HEK293 (cell line): ENCODE data around the gene POGLUT2.

Experiments used
- CTCF ChIA-PET: fragments of 350-600 bp; formaldehyde crosslinking; extraction: SDS; loops from one replicate; lab custom pipeline; 2021; ENCODE audit warnings: antibody characterized with exemption; lab: Yijun Ruan, JAX
- POLR2A ChIA-PET: fragments of 300-600 bp; formaldehyde crosslinking; extraction: SDS; loops from one replicate; lab custom pipeline; 2020; ENCODE audit warnings: antibody characterized with exemption, inconsistent platforms; lab: Yijun Ruan, JAX
- H3K27ac ChIP-seq: fragments of 200-500 bp; sonication (Bioruptor generic); 2 replicates; pipeline ENCODE4 v1.5.1; 2014; ENCODE audit warnings: low read depth, low read length, control low read depth, inconsistent platforms; ENCODE audit errors: extremely low read depth
- H3K36me3 ChIP-seq, 2 experiments: fragments of 200-500 bp in 1 of 2; sonication (Bioruptor generic) in 1 of 2; 1 replicate in 1 of 2; 2 replicates in 1 of 2; pipeline ENCODE4 v1.5.1; 2014 to 2017; ENCODE audit warnings: inconsistent platforms in 2 of 2, low read length in 2 of 2; ENCODE audit not compliant: control insufficient read depth in 2 of 2, insufficient read depth in 1 of 2
- H3K4me1 ChIP-seq: fragments of 200-500 bp; sonication (Bioruptor generic); 2 replicates; pipeline ENCODE4 v1.5.1; 2014; ENCODE audit warnings: mild to moderate bottlenecking, low read length, inconsistent platforms; ENCODE audit not compliant: control insufficient read depth, insufficient read depth
- H3K4me3 ChIP-seq: 2 replicates; pipeline ENCODE4 v1.5.1; 2011; ENCODE audit warnings: low read depth, mild to moderate bottlenecking, control low read depth, low read length, moderate library complexity
- H3K9me3 ChIP-seq: fragments of 200-500 bp; sonication (Bioruptor generic); 2 replicates; pipeline ENCODE4 v1.5.1; 2014; ENCODE audit warnings: low read depth, low read length, inconsistent platforms; ENCODE audit not compliant: control insufficient read depth, insufficient read depth
- GLI2 ChIP-seq: fragments of 450-650 bp; formaldehyde crosslinking; IDR thresholded peaks from 2 replicates; pipeline ENCODE4; 2017; ENCODE audit warnings: missing biosample characterization, missing genetic modification characterization, low read depth, borderline replicate concordance
- MEIS1 ChIP-seq: sonication (generic); formaldehyde crosslinking; IDR thresholded peaks from 2 replicates; pipeline ENCODE4 v1.8.1; 2022; ENCODE audit warnings: missing genetic modification reagents, mild to moderate bottlenecking, borderline replicate concordance
- MZF1 ChIP-seq: fragments of 450-650 bp; formaldehyde crosslinking; IDR thresholded peaks from 2 replicates; pipeline ENCODE4 v1.5.1; 2017; ENCODE audit warnings: missing biosample characterization, missing genetic modification characterization, borderline replicate concordance
- PRDM1 ChIP-seq: fragments of 450-650 bp; formaldehyde crosslinking; IDR thresholded peaks from 2 replicates; pipeline ENCODE4; 2016; ENCODE audit warnings: missing biosample characterization, missing genetic modification characterization
- SCRT2 ChIP-seq: fragments of 450-650 bp; formaldehyde crosslinking; IDR thresholded peaks from 2 replicates; pipeline ENCODE4 v1.5.1; 2016; ENCODE audit warnings: missing biosample characterization, missing genetic modification characterization
- SETDB1 ChIP-seq: IDR thresholded peaks from one replicate; pipeline ENCODE4 v1.6.1; 2017; ENCODE audit warnings: mild to moderate bottlenecking, low read length, moderate library complexity, mixed read lengths; ENCODE audit not compliant: insufficient read length
- SP2 ChIP-seq: fragments of 450-650 bp; formaldehyde crosslinking; IDR thresholded peaks from 2 replicates; pipeline ENCODE4 v1.5.1; 2016; ENCODE audit warnings: missing biosample characterization, missing genetic modification characterization
- SP3 ChIP-seq: fragments of 450-650 bp; formaldehyde crosslinking; IDR thresholded peaks from 2 replicates; pipeline ENCODE4 v1.5.1; 2016; ENCODE audit warnings: missing biosample characterization, missing genetic modification characterization
- SP7 ChIP-seq: fragments of 450-650 bp; formaldehyde crosslinking; IDR thresholded peaks from 2 replicates; pipeline ENCODE4 v1.5.1; 2016; ENCODE audit warnings: missing biosample characterization, missing genetic modification characterization
- ZNF202 ChIP-seq: fragments of 450-650 bp; formaldehyde crosslinking; IDR thresholded peaks from 2 replicates; pipeline ENCODE4 v1.5.1; 2016; ENCODE audit warnings: missing biosample characterization, missing genetic modification characterization, borderline replicate concordance
- ZNF221 ChIP-seq: fragments of 450-650 bp; formaldehyde crosslinking; IDR thresholded peaks from 2 replicates; pipeline ENCODE4 v1.5.1; 2017; ENCODE audit warnings: missing biosample characterization, missing genetic modification characterization, borderline replicate concordance
- ZNF23 ChIP-seq: fragments of 450-650 bp; formaldehyde crosslinking; IDR thresholded peaks from 2 replicates; pipeline ENCODE4 v1.5.1; 2016; ENCODE audit warnings: missing biosample characterization, missing genetic modification characterization, borderline replicate concordance
- ZNF416 ChIP-seq: fragments of 450-650 bp; formaldehyde crosslinking; IDR thresholded peaks from 2 replicates; pipeline ENCODE4 v1.5.1; 2016; ENCODE audit warnings: missing biosample characterization, missing genetic modification characterization
- ZNF658 ChIP-seq: fragments of 450-650 bp; formaldehyde crosslinking; IDR thresholded peaks from 2 replicates; pipeline ENCODE4; 2016; ENCODE audit warnings: missing biosample characterization, missing genetic modification characterization
- ZNF76 ChIP-seq: fragments of 450-650 bp; formaldehyde crosslinking; IDR thresholded peaks from 2 replicates; pipeline ENCODE4; 2016; ENCODE audit warnings: low read depth, missing biosample characterization, missing genetic modification characterization, borderline replicate concordance
- ZSCAN30 ChIP-seq: fragments of 450-650 bp; IDR thresholded peaks from 2 replicates; pipeline ENCODE4 v1.5.1; 2018; ENCODE audit warnings: missing biosample characterization, mild to moderate bottlenecking, missing genetic modification characterization, moderate library complexity
- TF ChIP-seq, protein P1 (sequence below): fragments of 450-650 bp; formaldehyde crosslinking; IDR thresholded peaks from 2 replicates; pipeline ENCODE4 v1.5.1; 2016; ENCODE audit warnings: missing biosample characterization, missing genetic modification characterization
- TF ChIP-seq, protein P2 (sequence below): fragments of 450-650 bp; formaldehyde crosslinking; IDR thresholded peaks from 2 replicates; pipeline ENCODE4 v1.5.1; 2016; ENCODE audit warnings: missing biosample characterization, missing genetic modification characterization
- TF ChIP-seq, protein P3 (sequence below): fragments of 450-650 bp; formaldehyde crosslinking; IDR thresholded peaks from 2 replicates; pipeline ENCODE4 v1.5.1; 2017; ENCODE audit warnings: missing biosample characterization, missing genetic modification characterization
- TF ChIP-seq, protein P4 (sequence below): fragments of 450-650 bp; formaldehyde crosslinking; IDR thresholded peaks from 2 replicates; pipeline ENCODE4 v1.5.1; 2016; ENCODE audit warnings: missing biosample characterization, missing genetic modification characterization
- TF ChIP-seq, protein P5 (sequence below): fragments of 450-650 bp; formaldehyde crosslinking; IDR thresholded peaks from 2 replicates; pipeline ENCODE4 v1.5.1; 2016; ENCODE audit warnings: missing biosample characterization, missing genetic modification characterization, borderline replicate concordance
- TF ChIP-seq, protein P6 (sequence below): fragments of 450-650 bp; formaldehyde crosslinking; IDR thresholded peaks from 2 replicates; pipeline ENCODE4 v1.5.1; 2017; ENCODE audit warnings: missing biosample characterization, missing genetic modification characterization

The POGLUT2 gene

DNA sequence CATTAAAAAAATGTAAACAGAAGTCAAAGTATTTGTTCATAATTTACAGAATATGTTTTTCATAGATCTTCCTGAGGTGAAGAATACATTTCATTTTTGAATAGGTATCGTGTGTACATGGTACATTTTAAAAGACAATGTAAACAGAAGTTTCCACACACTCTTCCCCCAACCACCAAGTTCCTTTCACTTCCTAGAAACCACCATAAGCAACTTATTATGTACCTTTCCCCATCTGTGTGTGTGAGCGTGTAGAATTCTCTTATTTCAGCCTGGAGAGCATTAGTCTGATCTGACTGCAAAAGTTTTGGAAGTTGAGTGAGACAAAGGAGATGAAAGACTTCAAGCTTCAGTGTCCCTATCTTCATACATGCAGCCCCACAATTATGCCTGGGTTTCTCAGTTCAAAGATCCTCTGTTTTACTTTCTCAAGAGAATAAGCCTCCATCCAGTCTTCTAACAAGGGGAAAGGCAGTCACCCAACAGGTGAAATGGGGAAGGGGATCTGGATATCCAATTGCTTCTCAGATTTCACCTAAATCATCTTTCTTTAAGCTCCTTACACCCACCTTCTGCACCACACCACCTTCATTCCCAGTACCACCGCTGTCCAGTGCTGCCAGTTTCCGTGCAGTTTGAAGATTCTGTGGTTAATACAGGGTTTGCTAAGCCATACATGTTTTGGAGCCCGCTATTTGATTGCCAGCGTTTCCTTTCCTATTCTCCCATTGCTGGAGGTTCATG lies 27.3 kb downstream of the POGLUT2 start:
- H3K27ac ChIP-seq, result no peak overlapping the region
- POLR2A ChIA-PET, result no interaction called here
- CTCF ChIA-PET, result interaction anchor here (0.6 to 1.0 kb wide), 3 partner anchors 29 to 191 kb away, joined by 3 to 6 read pairs (median 3); no protein-coding TSS in a partner anchor
- H3K9me3 ChIP-seq, result no peaks in the 10 kb centered on the region
- peaks cover 0 to 8% of the 10 kb centered on the region in 2 experiments; a peak in 2 of 3 replicates for H3K36me3 ChIP-seq
- H3K4me1 ChIP-seq, result peaks cover 3% of the 10 kb centered on the region; the same call in 1 of the 2 replicates
- H3K4me3 ChIP-seq, result no peak overlapping the region
- TF ChIP-seq SETDB1 (no peak), MZF1 (tag by site-specific recombination) (peak; percentile 75), PRDM1 (tag by site-specific recombination) (peak; percentile 76), ZNF202 (tag by site-specific recombination) (no peak), SCRT2 (tag by site-specific recombination) (peak; percentile 61), GLI2 (tag by site-specific recombination) (no peak), ZNF23 (tag by site-specific recombination) (no peak), MEIS1 (CRISPR knock-in tag) (no peak)
- TF ChIP-seq, protein P1, sequence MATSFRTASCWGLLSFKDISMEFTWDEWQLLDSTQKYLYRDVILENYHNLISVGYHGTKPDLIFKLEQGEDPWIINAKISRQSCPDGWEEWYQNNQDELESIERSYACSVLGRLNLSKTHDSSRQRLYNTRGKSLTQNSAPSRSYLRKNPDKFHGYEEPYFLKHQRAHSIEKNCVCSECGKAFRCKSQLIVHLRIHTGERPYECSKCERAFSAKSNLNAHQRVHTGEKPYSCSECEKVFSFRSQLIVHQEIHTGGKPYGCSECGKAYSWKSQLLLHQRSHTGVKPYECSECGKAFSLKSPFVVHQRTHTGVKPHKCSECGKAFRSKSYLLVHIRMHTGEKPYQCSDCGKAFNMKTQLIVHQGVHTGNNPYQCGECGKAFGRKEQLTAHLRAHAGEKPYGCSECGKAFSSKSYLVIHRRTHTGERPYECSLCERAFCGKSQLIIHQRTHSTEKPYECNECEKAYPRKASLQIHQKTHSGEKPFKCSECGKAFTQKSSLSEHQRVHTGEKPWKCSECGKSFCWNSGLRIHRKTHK (tag by site-specific recombination), result no peak
- TF ChIP-seq, protein P2, sequence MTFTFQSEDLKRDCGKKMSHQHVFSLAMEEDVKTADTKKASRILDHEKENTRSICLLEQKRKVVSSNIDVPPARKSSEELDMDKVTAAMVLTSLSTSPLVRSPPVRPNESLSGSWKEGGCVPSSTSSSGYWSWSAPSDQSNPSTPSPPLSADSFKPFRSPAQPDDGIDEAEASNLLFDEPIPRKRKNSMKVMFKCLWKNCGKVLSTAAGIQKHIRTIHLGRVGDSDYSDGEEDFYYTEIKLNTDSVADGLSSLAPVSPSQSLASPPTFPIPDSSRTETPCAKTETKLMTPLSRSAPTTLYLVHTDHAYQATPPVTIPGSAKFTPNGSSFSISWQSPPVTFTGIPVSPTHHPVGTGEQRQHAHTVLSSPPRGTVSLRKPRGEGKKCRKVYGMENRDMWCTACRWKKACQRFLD (tag by site-specific recombination), result no peak
- TF ChIP-seq, protein P3, sequence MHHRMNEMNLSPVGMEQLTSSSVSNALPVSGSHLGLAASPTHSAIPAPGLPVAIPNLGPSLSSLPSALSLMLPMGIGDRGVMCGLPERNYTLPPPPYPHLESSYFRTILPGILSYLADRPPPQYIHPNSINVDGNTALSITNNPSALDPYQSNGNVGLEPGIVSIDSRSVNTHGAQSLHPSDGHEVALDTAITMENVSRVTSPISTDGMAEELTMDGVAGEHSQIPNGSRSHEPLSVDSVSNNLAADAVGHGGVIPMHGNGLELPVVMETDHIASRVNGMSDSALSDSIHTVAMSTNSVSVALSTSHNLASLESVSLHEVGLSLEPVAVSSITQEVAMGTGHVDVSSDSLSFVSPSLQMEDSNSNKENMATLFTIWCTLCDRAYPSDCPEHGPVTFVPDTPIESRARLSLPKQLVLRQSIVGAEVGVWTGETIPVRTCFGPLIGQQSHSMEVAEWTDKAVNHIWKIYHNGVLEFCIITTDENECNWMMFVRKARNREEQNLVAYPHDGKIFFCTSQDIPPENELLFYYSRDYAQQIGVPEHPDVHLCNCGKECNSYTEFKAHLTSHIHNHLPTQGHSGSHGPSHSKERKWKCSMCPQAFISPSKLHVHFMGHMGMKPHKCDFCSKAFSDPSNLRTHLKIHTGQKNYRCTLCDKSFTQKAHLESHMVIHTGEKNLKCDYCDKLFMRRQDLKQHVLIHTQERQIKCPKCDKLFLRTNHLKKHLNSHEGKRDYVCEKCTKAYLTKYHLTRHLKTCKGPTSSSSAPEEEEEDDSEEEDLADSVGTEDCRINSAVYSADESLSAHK, result 0 out of 2 replicates have a peak, but pooled peaks have one; percentile 48
- TF ChIP-seq, protein P4, sequence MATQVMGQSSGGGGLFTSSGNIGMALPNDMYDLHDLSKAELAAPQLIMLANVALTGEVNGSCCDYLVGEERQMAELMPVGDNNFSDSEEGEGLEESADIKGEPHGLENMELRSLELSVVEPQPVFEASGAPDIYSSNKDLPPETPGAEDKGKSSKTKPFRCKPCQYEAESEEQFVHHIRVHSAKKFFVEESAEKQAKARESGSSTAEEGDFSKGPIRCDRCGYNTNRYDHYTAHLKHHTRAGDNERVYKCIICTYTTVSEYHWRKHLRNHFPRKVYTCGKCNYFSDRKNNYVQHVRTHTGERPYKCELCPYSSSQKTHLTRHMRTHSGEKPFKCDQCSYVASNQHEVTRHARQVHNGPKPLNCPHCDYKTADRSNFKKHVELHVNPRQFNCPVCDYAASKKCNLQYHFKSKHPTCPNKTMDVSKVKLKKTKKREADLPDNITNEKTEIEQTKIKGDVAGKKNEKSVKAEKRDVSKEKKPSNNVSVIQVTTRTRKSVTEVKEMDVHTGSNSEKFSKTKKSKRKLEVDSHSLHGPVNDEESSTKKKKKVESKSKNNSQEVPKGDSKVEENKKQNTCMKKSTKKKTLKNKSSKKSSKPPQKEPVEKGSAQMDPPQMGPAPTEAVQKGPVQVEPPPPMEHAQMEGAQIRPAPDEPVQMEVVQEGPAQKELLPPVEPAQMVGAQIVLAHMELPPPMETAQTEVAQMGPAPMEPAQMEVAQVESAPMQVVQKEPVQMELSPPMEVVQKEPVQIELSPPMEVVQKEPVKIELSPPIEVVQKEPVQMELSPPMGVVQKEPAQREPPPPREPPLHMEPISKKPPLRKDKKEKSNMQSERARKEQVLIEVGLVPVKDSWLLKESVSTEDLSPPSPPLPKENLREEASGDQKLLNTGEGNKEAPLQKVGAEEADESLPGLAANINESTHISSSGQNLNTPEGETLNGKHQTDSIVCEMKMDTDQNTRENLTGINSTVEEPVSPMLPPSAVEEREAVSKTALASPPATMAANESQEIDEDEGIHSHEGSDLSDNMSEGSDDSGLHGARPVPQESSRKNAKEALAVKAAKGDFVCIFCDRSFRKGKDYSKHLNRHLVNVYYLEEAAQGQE (tag by site-specific recombination), result peak; percentile 82

DNA sequence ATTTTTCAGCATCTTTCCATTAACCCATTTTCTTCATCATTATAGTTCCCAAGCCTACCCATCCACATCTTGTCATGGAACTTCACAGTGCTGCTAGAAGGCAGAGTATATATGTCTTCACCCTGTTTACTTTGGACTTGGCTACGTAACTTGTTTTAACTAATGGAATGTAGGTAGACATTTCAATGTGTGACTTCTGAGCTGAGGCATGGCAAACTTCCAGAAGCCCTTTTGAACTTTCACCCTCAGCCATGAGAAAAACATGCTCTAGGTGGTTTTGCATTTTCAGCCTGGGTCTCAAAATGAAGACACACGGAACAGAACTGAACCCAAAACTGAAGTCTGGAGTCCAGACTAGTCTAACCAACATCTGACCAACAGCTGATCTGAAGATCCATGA lies 28.3 kb downstream of the POGLUT2 start:
- Histone ChIP-seq H3K27ac (no peak overlapping the region), H3K9me3 (no peaks in the 10 kb centered on the region), H3K4me3 (no peak overlapping the region), H3K36me3 (peaks cover 0 to 18% of the 10 kb centered on the region in 2 experiments), H3K4me1 (peaks cover 3% of the 10 kb centered on the region; the same call in 1 of the 2 replicates)
- POLR2A ChIA-PET, result no interaction called here
- CTCF ChIA-PET, result interaction anchor here (0.9 kb wide), 1 partner anchor 30 kb away, joined by 6 read pairs; no protein-coding TSS in a partner anchor
- TF ChIP-seq ZNF416 (no peak), SP7 (tag by site-specific recombination) (no peak), SP3 (no peak), ZNF221 (tag by site-specific recombination) (no peak), ZNF658 (tag by site-specific recombination) (no peak), ZNF76 (no peak), ZSCAN30 (tag by site-specific recombination) (no peak), SP2 (tag by site-specific recombination) (no peak)
- TF ChIP-seq, protein P5, sequence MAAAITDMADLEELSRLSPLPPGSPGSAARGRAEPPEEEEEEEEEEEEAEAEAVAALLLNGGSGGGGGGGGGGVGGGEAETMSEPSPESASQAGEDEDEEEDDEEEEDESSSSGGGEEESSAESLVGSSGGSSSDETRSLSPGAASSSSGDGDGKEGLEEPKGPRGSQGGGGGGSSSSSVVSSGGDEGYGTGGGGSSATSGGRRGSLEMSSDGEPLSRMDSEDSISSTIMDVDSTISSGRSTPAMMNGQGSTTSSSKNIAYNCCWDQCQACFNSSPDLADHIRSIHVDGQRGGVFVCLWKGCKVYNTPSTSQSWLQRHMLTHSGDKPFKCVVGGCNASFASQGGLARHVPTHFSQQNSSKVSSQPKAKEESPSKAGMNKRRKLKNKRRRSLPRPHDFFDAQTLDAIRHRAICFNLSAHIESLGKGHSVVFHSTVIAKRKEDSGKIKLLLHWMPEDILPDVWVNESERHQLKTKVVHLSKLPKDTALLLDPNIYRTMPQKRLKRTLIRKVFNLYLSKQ (tag by site-specific recombination), result no peak
- TF ChIP-seq, protein P6, sequence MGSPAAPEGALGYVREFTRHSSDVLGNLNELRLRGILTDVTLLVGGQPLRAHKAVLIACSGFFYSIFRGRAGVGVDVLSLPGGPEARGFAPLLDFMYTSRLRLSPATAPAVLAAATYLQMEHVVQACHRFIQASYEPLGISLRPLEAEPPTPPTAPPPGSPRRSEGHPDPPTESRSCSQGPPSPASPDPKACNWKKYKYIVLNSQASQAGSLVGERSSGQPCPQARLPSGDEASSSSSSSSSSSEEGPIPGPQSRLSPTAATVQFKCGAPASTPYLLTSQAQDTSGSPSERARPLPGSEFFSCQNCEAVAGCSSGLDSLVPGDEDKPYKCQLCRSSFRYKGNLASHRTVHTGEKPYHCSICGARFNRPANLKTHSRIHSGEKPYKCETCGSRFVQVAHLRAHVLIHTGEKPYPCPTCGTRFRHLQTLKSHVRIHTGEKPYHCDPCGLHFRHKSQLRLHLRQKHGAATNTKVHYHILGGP, result no peak
